Chondrocyte (in vitro differentiated cells): ENCODE data around the gene SERHL2. TPM values are rescaled to one million over a fixed set of nuclear protein-coding genes. Genes with fewer than 3 reads are reported as not detected.

Experiments used
- DNase-seq: peaks from one replicate; pipeline ENCODE4 v3.0.0; 2021; ENCODE audit warnings: mixed read lengths, low spot score
- H3K27ac Mint-ChIP-seq: one replicate; pipeline ENCODE4 v1.8.0; 2021; ENCODE audit warnings: mild to moderate bottlenecking, moderate library complexity, mixed read lengths; ENCODE audit not compliant: unreplicated experiment
- H3K27me3 Mint-ChIP-seq: 2 replicates; pipeline ENCODE4 v1.8.0; 2021; ENCODE audit warnings: low read depth, mixed read lengths
- H3K36me3 Mint-ChIP-seq: 2 replicates; pipeline ENCODE4 v1.8.0; 2021; ENCODE audit warnings: low read depth, mixed read lengths
- H3K4me1 Mint-ChIP-seq: 2 replicates; pipeline ENCODE4 v1.8.0; 2021; ENCODE audit warnings: low read depth, mild to moderate bottlenecking, mixed read lengths
- H3K4me3 Mint-ChIP-seq: one replicate; pipeline ENCODE4 v1.8.0; 2021; ENCODE audit warnings: mild to moderate bottlenecking, moderate library complexity, mixed read lengths; ENCODE audit not compliant: unreplicated experiment
- H3K9me3 Mint-ChIP-seq: 2 replicates; pipeline ENCODE4 v1.8.0; 2021; ENCODE audit warnings: low read depth, mixed read lengths
- CTCF ChIP-seq: fragments of 200-600 bp; sonication (generic); IDR thresholded peaks from 2 replicates; pipeline ENCODE4 v1.5.0; 2021; ENCODE audit warnings: antibody characterized with exemption, mild to moderate bottlenecking, moderate library complexity
- total RNA-seq: library from RNA; stranded (reverse); gene quantifications from 3 replicates; pipeline ENCODE4 v1.2.1, GENCODE V29; 2021

The SERHL2 gene
- total RNA-seq, 1 donor from 2014 or later = 3.5 TPM

GRCh38 chr22:42581762-42582716, 28.3 kb downstream of the SERHL2 start:
- no peak for TF ChIP-seq CTCF
- Mint-ChIP-seq H3K27ac (peak overlapping the region; percentile 47), H3K36me3 (peaks cover 13% of the 10 kb centered on the region), H3K4me3 (peak overlapping the region; percentile 88), H3K27me3 (no peaks in the 10 kb centered on the region), H3K4me1 (peaks cover 11% of the 10 kb centered on the region), H3K9me3 (no peaks in the 10 kb centered on the region)
- DNase-seq = no peak

DNA sequence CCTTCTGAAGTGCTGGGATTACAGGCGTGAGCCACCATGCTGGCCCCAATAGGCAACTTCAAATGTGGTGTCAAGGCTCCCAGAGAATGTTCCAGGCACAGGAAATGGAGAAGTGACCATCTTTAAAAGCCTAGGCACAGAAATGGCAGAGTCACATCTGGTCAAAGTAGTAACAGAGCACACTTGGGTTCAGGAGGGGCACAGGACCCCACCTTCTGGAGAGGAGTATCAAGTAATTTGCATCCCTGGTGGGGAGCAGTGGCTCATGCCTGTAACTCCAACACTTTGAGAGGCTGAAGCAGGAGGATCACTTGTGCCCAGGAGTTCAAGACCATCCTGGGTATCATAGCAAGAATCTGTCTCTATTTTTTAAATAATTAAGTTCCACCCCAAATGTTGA, 29.2 kb downstream of the SERHL2 start:
- no peaks in the 10 kb centered on the region for H3K9me3 Mint-ChIP-seq
- H3K4me3 Mint-ChIP-seq = no peak overlapping the region
- no peak for TF ChIP-seq CTCF
- H3K27me3 Mint-ChIP-seq = no peaks in the 10 kb centered on the region
- no peak overlapping the region for H3K27ac Mint-ChIP-seq
- no peak for DNase-seq
- H3K36me3 Mint-ChIP-seq = peaks cover 17% of the 10 kb centered on the region
- H3K4me1 Mint-ChIP-seq = peaks cover 11% of the 10 kb centered on the region

GRCh38 chr22:42584364-42584940, 30.7 kb downstream of the SERHL2 start:
- Mint-ChIP-seq H3K36me3 (peaks cover 20% of the 10 kb centered on the region), H3K27ac (no peak overlapping the region), H3K27me3 (no peaks in the 10 kb centered on the region), H3K4me3 (no peak overlapping the region), H3K9me3 (no peaks in the 10 kb centered on the region), H3K4me1 (peaks cover 11% of the 10 kb centered on the region)
- DNase-seq = no peak
- no peak for TF ChIP-seq CTCF

- Mint-ChIP-seq H3K4me3 (no peak overlapping the region), H3K27ac (no peak overlapping the region), H3K4me1 (peaks cover 11% of the 10 kb centered on the region), H3K9me3 (no peaks in the 10 kb centered on the region), H3K27me3 (no peaks in the 10 kb centered on the region), H3K36me3 (peaks cover 25% of the 10 kb centered on the region)
- DNase-seq = no peak
- TF ChIP-seq CTCF = no peak
These were observed 31.3 kb downstream of the SERHL2 start for GRCh38 chr22:42585096-42585495.

DNA sequence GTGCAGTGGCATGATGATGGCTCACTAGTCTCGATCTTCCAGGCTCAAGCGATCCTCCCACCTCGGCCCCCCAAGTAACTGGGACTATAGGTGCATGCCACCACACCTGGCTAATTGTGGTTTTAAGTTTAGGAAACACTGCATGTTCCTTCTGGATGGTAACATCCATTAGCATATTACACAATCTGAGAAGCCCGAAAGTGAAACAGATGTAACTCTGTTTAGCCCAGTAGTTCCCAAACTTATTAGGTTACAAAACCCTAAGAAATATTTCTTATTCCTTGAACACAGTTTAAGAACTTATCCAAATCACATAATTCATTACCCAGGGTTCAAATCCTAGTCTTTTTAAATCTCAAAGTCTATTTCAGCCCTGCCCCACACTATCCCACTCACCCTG, 32.6 kb downstream of the SERHL2 start:
- no peak overlapping the region for H3K27ac Mint-ChIP-seq
- peaks cover 6% of the 10 kb centered on the region for H3K4me1 Mint-ChIP-seq
- H3K4me3 Mint-ChIP-seq = no peak overlapping the region
- no peaks in the 10 kb centered on the region for H3K9me3 Mint-ChIP-seq
- peaks cover 26% of the 10 kb centered on the region for H3K36me3 Mint-ChIP-seq
- no peaks in the 10 kb centered on the region for H3K27me3 Mint-ChIP-seq
- no peak for TF ChIP-seq CTCF
- DNase-seq = no peak
